Upper lobe of left lung (tissue), 6 donors: Measurements from ENCODE around the gene HOMER2. TPM values are rescaled to one million over a fixed set of nuclear protein-coding genes. Genes with fewer than 3 reads are reported as not detected.

Experiments
- ATAC-seq, 2 donors: fragments of 200-7000 bp; cut with Tn5 transposase; one replicate each; pipeline ENCODE4 v1.9.1; 2022; ENCODE audit warnings: mild to moderate bottlenecking in 2 of 2, moderate library complexity in 2 of 2; ENCODE audit not compliant: low FRiP score in 2 of 2
- DNase-seq, 2 donors: peaks; one replicate each; pipeline ENCODE4 v3.0.0-alpha.2; 2019 to 2020
- H3K27ac ChIP-seq, 4 donors: fragments of 200-600 bp; sonication (generic); one replicate each; pipeline ENCODE4 v1.5.1; 2016 to 2019
- H3K27me3 ChIP-seq, 4 donors: fragments of 200-600 bp; sonication (generic); one replicate each; pipeline ENCODE4 v1.5.1; 2017 to 2019
- H3K36me3 ChIP-seq, 4 donors: fragments of 200-600 bp; sonication (generic); one replicate each; pipeline ENCODE4 v1.5.1; 2016 to 2019
- H3K4me1 ChIP-seq, 4 donors: fragments of 200-600 bp; sonication (generic); one replicate each; pipeline ENCODE4 v1.5.1; 2018 to 2019
- H3K4me3 ChIP-seq, 4 donors: fragments of 200-600 bp; sonication (generic); one replicate each; pipeline ENCODE4 v1.5.1; 2017 to 2019; ENCODE audit warnings: mild to moderate bottlenecking in 2 of 4, moderate library complexity in 1 of 4
- H3K9me3 ChIP-seq, 4 donors: fragments of 200-600 bp; sonication (generic); one replicate each; pipeline ENCODE4 v1.5.1; 2018 to 2019
- CTCF ChIP-seq, 6 experiments: fragments of 450-650 bp in 4 of 6; fragments of 200-600 bp in 2 of 6; sonication (generic) in 2 of 6; IDR thresholded peaks; one replicate each; pipeline ENCODE4 v1.5.1; 2016 to 2019; ENCODE audit warnings: antibody characterized with exemption in 6 of 6
- EP300 ChIP-seq, 4 donors: sonication (generic); formaldehyde crosslinking; IDR thresholded peaks; one replicate each; pipeline ENCODE4 v1.5.1; 2017; ENCODE audit warnings: antibody characterized with exemption in 4 of 4, control low read depth in 2 of 4
- POLR2A ChIP-seq, 4 donors: fragments of 450-650 bp; IDR thresholded peaks; one replicate each; pipeline ENCODE4 v1.5.1; 2016 to 2017; ENCODE audit warnings: antibody characterized with exemption in 4 of 4, mild to moderate bottlenecking in 2 of 4
- POLR2AphosphoS5 ChIP-seq, 2 donors: sonication (generic); formaldehyde crosslinking; IDR thresholded peaks; one replicate each; pipeline ENCODE4 v1.5.1; 2017; ENCODE audit warnings: antibody characterized with exemption in 2 of 2
- WGBS, 2 donors: methylation state at CpG; one replicate each; pipeline ENCODE4 v1.1.5; 2017 to 2018; 5-methylcytosine and 5-hydroxymethylcytosine counted together
- total RNA-seq, 6 donors: library from RNA; depleted of rRNA in 4 of 6; stranded (reverse); fragments of >200 nt in 4 of 6; gene quantifications; one replicate each; pipeline versions ENCODE4 v1.1.0 to v1.2.1, GENCODE V29; 2016 to 2021
- donor health status: DM: no; HTN: no; CAD: no; lungs with moderate emphysema.
- donor health status: DM: no; HTN: yes; CAD: no; lungs with severe emphysema.

Gene HOMER2
- total RNA-seq, 6 donors from 2014 or later: 11.3 to 76.5 (median 26.5) TPM

DNA sequence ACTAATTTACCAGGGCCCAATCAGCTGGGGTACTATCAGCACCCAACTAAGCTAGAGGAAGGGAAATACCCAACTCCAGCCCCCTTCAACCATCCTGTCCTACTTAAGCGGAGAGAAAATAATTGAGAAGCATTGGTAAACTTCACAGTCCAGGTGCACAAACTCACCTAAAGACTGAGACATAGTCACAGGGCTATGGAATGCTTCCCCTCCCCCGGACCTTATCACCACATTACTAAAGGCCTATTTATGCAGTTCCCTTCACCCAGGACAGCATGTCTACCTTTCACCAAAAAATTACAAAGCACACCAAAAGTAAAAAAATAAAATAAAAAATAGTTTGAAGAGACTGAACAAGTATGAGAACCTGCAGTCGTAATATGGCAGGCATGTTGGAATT, 47.9 kb downstream of the HOMER2 start:
- no peak overlapping the region for H3K4me3 ChIP-seq
- H3K27ac ChIP-seq: no peak overlapping the region
- no peak for TF ChIP-seq POLR2AphosphoS5 (IDR thresholded peaks at IDR 0.05)
- no peak for TF ChIP-seq POLR2A (IDR thresholded peaks at IDR 0.05)
- TF ChIP-seq EP300 (IDR thresholded peaks at IDR 0.05): no peak
- ATAC-seq (no peak), DNase-seq (no peak)
- WGBS, 2 donors: 93 to 97% methylated on average over 3 of the region's 3 CpGs
- no peaks in the 10 kb centered on the region for H3K27me3 ChIP-seq
- H3K9me3 ChIP-seq: peaks cover 0 to 11% (median 5%) of the 10 kb centered on the region in 4 donors
- no peaks in the 10 kb centered on the region for H3K4me1 ChIP-seq
- H3K36me3 ChIP-seq: no peaks in the 10 kb centered on the region

DNA sequence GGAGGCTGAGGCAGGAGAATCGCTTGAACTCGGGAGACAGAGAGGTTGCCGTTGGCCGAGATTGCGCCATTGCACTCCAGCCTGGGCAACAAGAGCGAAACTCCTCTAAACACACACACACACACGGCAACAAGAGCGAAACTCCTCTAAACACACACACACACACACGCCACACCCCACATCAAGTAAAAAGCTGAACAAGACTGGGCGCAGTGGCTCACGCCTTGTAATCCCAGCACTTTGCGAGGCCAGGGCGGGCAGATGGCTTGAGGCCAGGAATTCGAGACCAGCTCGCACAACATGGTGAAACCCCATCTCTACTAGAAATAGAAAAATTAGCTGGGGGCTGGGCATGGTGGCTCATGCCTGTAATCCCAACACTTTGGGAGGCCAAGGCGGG, 49.0 kb downstream of the HOMER2 start:
- TF ChIP-seq POLR2A (IDR thresholded peaks at IDR 0.05) (no peak), POLR2AphosphoS5 (IDR thresholded peaks at IDR 0.05) (no peak)
- H3K36me3 ChIP-seq: no peaks in the 10 kb centered on the region
- 95% methylated on average over 16 of the region's 16 CpGs for WGBS, 2 donors

GRCh38 chr15:82901114-82901805, 51.3 kb downstream of the HOMER2 start:
- WGBS, 2 donors: 74 to 81% methylated on average over 6 of the region's 6 CpGs
- Histone ChIP-seq H3K4me1 (no peaks in the 10 kb centered on the region), H3K27me3 (no peaks in the 10 kb centered on the region), H3K4me3 (no peak overlapping the region), H3K27ac (no peak overlapping the region), H3K9me3 (no peaks in the 10 kb centered on the region), H3K36me3 (no peaks in the 10 kb centered on the region)
- TF ChIP-seq POLR2A (IDR thresholded peaks at IDR 0.05): no peak
- TF ChIP-seq CTCF (IDR thresholded peaks at IDR 0.05): no peak
- TF ChIP-seq EP300 (IDR thresholded peaks at IDR 0.05): no peak
- no peak for TF ChIP-seq POLR2AphosphoS5 (IDR thresholded peaks at IDR 0.05)
- DNase-seq: no peak
- ATAC-seq: no peak

More for the DNA sequence above, 49.0 kb downstream of the HOMER2 start:
- no peak for DNase-seq
- ATAC-seq: no peak
- H3K27ac ChIP-seq: no peak overlapping the region
- H3K4me1 ChIP-seq: no peaks in the 10 kb centered on the region
- no peak overlapping the region for H3K4me3 ChIP-seq
- no peaks in the 10 kb centered on the region for H3K27me3 ChIP-seq
- H3K9me3 ChIP-seq: peaks cover 0 to under 1% (median 0%) of the 10 kb centered on the region in 4 donors

- H3K27ac ChIP-seq: no peak overlapping the region
- H3K9me3 ChIP-seq: no peaks in the 10 kb centered on the region
- H3K4me1 ChIP-seq: no peaks in the 10 kb centered on the region
- no peaks in the 10 kb centered on the region for H3K27me3 ChIP-seq
- H3K36me3 ChIP-seq: no peaks in the 10 kb centered on the region
- DNase-seq (no peak), ATAC-seq (no peak)
- no peak overlapping the region for H3K4me3 ChIP-seq
- WGBS, 2 donors: 54 to 60% methylated on average over 1 of the region's 1 CpG
- TF ChIP-seq EP300 (IDR thresholded peaks at IDR 0.05): no peak
- TF ChIP-seq POLR2AphosphoS5 (IDR thresholded peaks at IDR 0.05): no peak
- TF ChIP-seq CTCF (IDR thresholded peaks at IDR 0.05): no peak
- TF ChIP-seq POLR2A (IDR thresholded peaks at IDR 0.05): no peak
These were observed 51.9 kb downstream of the HOMER2 start for GRCh38 chr15:82900511-82901060.

GRCh38 chr15:82898961-82899360, 53.6 kb downstream of the HOMER2 start:
- H3K36me3 ChIP-seq: no peaks in the 10 kb centered on the region
- no peak for ATAC-seq
- no peaks in the 10 kb centered on the region for H3K27me3 ChIP-seq
- DNase-seq: no peak
- no peaks in the 10 kb centered on the region for H3K4me1 ChIP-seq
- no peaks in the 10 kb centered on the region for H3K9me3 ChIP-seq
- H3K27ac ChIP-seq: no peak overlapping the region
- WGBS, 2 donors: 85 to 90% methylated on average over 2 of the region's 2 CpGs
- H3K4me3 ChIP-seq: no peak overlapping the region
- TF ChIP-seq CTCF (IDR thresholded peaks at IDR 0.05) (no peak), EP300 (IDR thresholded peaks at IDR 0.05) (no peak), POLR2A (IDR thresholded peaks at IDR 0.05) (no peak), POLR2AphosphoS5 (IDR thresholded peaks at IDR 0.05) (no peak)

- no peak overlapping the region for H3K4me3 ChIP-seq
- H3K4me1 ChIP-seq: no peaks in the 10 kb centered on the region
- no peak for TF ChIP-seq EP300 (IDR thresholded peaks at IDR 0.05)
- TF ChIP-seq POLR2A (IDR thresholded peaks at IDR 0.05): no peak
- no peak for TF ChIP-seq POLR2AphosphoS5 (IDR thresholded peaks at IDR 0.05)
- TF ChIP-seq CTCF (IDR thresholded peaks at IDR 0.05): no peak
- H3K27me3 ChIP-seq: no peaks in the 10 kb centered on the region
- 88 to 93% methylated on average over 5 of the region's 5 CpGs for WGBS, 2 donors
- no peaks in the 10 kb centered on the region for H3K36me3 ChIP-seq
- no peak overlapping the region for H3K27ac ChIP-seq
- ATAC-seq (no peak), DNase-seq (no peak)
- H3K9me3 ChIP-seq: no peaks in the 10 kb centered on the region
These were observed 56.5 kb downstream of the HOMER2 start for GRCh38 chr15:82895983-82896382.
